ENCODE measurements around the gene CCDC33. TPM values are rescaled to one million over a fixed set of nuclear protein-coding genes. Genes with fewer than 3 reads are reported as not detected.
A peak's percentile ranks its signal among the peaks of the same experiment; 100 is the strongest.

CCDC33 gene
- total RNA-seq, 1 experiment from 2014 or later: not detected

DNA sequence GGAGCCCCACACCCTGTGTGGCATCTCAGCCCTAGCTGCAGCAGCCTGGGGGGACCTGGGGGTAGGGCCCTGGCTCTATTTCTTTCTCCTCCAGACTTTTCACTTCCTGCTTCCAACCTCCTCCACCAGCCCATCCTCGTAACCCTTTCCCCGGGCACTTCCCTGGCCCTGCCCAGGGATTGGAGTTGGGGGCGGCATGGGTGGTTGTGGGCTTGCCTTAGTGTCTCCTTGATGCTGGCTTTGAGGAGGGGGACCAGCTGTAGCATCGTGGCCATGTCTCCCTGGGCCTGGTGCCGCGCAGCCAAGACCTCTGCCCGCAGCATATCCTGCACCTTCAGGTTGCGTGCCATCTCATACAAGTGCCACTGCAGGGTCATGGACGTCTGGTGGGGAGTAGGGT is 103.2 kb downstream of the CCDC33 start:
- no TSS peak for BruUV-seq (replicated peaks)
- DNase-seq: no peak
- intact Hi-C loops (cut with micrococcal nuclease; ENCODE audit: unreplicated experiment): no loop called here

DNA sequence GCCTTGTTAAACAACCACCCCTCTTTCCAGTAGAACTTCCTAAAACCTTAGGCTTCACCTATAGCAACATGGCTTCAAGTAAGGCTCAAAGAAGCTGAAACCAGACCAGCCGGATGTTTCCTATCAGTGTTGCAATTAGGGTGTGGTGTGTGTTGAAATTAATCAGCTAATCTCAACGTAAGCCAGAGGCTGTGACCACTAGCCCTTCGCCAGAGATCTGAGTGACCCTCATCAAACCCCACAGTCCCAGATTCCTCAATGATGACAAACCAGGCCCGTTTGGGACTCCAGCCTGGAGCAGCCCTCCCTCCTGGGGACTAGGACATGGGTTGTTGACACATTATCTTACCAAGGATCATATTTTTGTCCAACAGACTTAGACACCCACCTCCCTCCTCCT is 104.0 kb downstream of the CCDC33 start:
- H3K9me3 ChIP-seq: no peaks in the 10 kb centered on the region
- 0 out of 2 replicates have a peak, but pooled peaks cover 7% of the 10 kb centered on the region for H3K4me1 ChIP-seq
- H3K9me3 Mint-ChIP-seq (ENCODE audit: unreplicated experiment): no peaks in the 10 kb centered on the region
- intact Hi-C loops (cut with micrococcal nuclease; ENCODE audit: unreplicated experiment): no loop called here
- peak in 1 of 2 experiments; percentile 28 for DNase-seq
- no peaks in the 10 kb centered on the region for H3K36me3 Mint-ChIP-seq (ENCODE audit: insufficient read depth, unreplicated experiment)
- H3K27ac Mint-ChIP-seq (ENCODE audit: unreplicated experiment): no peak overlapping the region
- TF ChIP-seq, protein P1, sequence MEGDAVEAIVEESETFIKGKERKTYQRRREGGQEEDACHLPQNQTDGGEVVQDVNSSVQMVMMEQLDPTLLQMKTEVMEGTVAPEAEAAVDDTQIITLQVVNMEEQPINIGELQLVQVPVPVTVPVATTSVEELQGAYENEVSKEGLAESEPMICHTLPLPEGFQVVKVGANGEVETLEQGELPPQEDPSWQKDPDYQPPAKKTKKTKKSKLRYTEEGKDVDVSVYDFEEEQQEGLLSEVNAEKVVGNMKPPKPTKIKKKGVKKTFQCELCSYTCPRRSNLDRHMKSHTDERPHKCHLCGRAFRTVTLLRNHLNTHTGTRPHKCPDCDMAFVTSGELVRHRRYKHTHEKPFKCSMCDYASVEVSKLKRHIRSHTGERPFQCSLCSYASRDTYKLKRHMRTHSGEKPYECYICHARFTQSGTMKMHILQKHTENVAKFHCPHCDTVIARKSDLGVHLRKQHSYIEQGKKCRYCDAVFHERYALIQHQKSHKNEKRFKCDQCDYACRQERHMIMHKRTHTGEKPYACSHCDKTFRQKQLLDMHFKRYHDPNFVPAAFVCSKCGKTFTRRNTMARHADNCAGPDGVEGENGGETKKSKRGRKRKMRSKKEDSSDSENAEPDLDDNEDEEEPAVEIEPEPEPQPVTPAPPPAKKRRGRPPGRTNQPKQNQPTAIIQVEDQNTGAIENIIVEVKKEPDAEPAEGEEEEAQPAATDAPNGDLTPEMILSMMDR (IDR thresholded peaks at IDR 0.05; ENCODE audit: insufficient read depth in 1 of 2, low read depth in 1 of 2, low read length in 1 of 2, severe bottlenecking in 1 of 2, unreplicated experiment in 1 of 2): no peak
- H3K4me3 Mint-ChIP-seq (ENCODE audit: unreplicated experiment): no peak overlapping the region
- ChIA-PET CTCF (interaction anchor here (0.5 to 1.4 kb wide), 2 partner anchors 33 to 429 kb away, joined by 3 read pairs; no protein-coding TSS in a partner anchor), POLR2A (no interaction called here)
- H3K36me3 ChIP-seq (ENCODE audit: control insufficient read depth, insufficient read depth, low read length): no peaks in the 10 kb centered on the region
- no peaks in the 10 kb centered on the region for H3K27me3 ChIP-seq (replicated peaks; ENCODE audit: control insufficient read depth, insufficient read depth, low read length)
- BruUV-seq (replicated peaks): no TSS peak
- H3K27me3 Mint-ChIP-seq (ENCODE audit: insufficient read depth, unreplicated experiment): peaks cover 3% of the 10 kb centered on the region
- H3K4me1 Mint-ChIP-seq (ENCODE audit: low read depth, unreplicated experiment): no peaks in the 10 kb centered on the region
- H3K4me3 ChIP-seq (ENCODE audit: low read depth, low read length): no peak overlapping the region

More for the DNA sequence above, 103.2 kb downstream of the CCDC33 start:
- Histone ChIP-seq H3K27me3 (replicated peaks; ENCODE audit: control insufficient read depth, insufficient read depth, low read length) (no peaks in the 10 kb centered on the region), H3K9me3 (no peaks in the 10 kb centered on the region), H3K4me1 (0 out of 2 replicates have a peak, but pooled peaks cover 7% of the 10 kb centered on the region), H3K4me3 (ENCODE audit: low read depth, low read length) (no peak overlapping the region), H3K36me3 (ENCODE audit: control insufficient read depth, insufficient read depth, low read length) (no peaks in the 10 kb centered on the region)
- ChIA-PET CTCF (no interaction called here), POLR2A (no interaction called here)
- H3K4me1 Mint-ChIP-seq (ENCODE audit: low read depth, unreplicated experiment): no peaks in the 10 kb centered on the region
- H3K36me3 Mint-ChIP-seq (ENCODE audit: insufficient read depth, unreplicated experiment): no peaks in the 10 kb centered on the region
- no peaks in the 10 kb centered on the region for H3K9me3 Mint-ChIP-seq (ENCODE audit: unreplicated experiment)
- H3K27me3 Mint-ChIP-seq (ENCODE audit: insufficient read depth, unreplicated experiment): peaks cover under 1% of the 10 kb centered on the region
- TF ChIP-seq, protein P1 (IDR thresholded peaks at IDR 0.05; ENCODE audit: insufficient read depth in 1 of 2, low read depth in 1 of 2, low read length in 1 of 2, severe bottlenecking in 1 of 2, unreplicated experiment in 1 of 2): no peak
- no peak overlapping the region for H3K27ac Mint-ChIP-seq (ENCODE audit: unreplicated experiment)
- H3K4me3 Mint-ChIP-seq (ENCODE audit: unreplicated experiment): no peak overlapping the region

DNA sequence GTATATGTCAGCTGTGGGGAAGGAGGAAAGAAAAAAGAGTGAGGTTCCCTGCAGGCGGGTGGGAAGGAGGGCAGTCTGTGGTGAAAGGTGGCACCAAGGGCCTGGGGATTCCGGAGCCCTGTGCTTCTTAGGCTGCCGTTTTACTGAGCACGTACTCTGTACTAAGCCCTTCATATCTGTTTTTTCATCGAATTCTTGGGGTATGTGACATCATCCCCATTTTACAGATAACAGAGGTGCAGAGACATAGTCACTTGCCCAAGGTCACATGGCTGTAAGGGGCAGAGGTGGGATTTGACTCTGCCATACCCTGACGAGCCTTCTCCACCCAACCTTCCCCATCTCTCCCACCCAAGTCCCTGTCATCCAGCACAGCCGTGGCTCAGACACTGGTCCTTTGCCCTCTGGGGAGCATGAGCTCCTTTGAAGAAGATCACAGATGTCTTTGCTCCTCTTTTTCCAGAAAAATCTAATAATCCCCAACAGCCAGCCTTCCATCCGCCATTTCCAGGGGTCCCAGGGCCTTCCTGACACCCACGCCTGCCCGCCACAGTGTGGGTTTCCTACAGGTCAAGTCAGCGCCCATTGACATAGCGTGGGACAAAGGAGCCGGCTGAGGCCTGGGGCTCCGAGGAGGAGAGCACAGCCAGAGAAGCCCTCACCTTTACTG is 107.1 kb downstream of the CCDC33 start:
- Mint-ChIP-seq H3K27me3 (ENCODE audit: insufficient read depth, unreplicated experiment) (peaks cover 5% of the 10 kb centered on the region), H3K4me1 (ENCODE audit: low read depth, unreplicated experiment) (no peaks in the 10 kb centered on the region), H3K36me3 (ENCODE audit: insufficient read depth, unreplicated experiment) (no peaks in the 10 kb centered on the region), H3K4me3 (ENCODE audit: unreplicated experiment) (no peak overlapping the region), H3K9me3 (ENCODE audit: unreplicated experiment) (no peaks in the 10 kb centered on the region), H3K27ac (ENCODE audit: unreplicated experiment) (no peak overlapping the region)
- no peak for DNase-seq
- intact Hi-C loops (cut with micrococcal nuclease; ENCODE audit: unreplicated experiment): no loop called here
- no TSS peak for BruUV-seq (replicated peaks)
- Histone ChIP-seq H3K36me3 (ENCODE audit: control insufficient read depth, insufficient read depth, low read length) (no peaks in the 10 kb centered on the region), H3K9me3 (no peaks in the 10 kb centered on the region), H3K4me3 (ENCODE audit: low read depth, low read length) (no peak overlapping the region), H3K4me1 (0 out of 2 replicates have a peak, but pooled peaks cover 7% of the 10 kb centered on the region), H3K27me3 (replicated peaks; ENCODE audit: control insufficient read depth, insufficient read depth, low read length) (no peaks in the 10 kb centered on the region)
- TF ChIP-seq, protein P1 (IDR thresholded peaks at IDR 0.05; ENCODE audit: insufficient read depth in 1 of 2, low read depth in 1 of 2, low read length in 1 of 2, severe bottlenecking in 1 of 2, unreplicated experiment in 1 of 2): no peak
- POLR2A ChIA-PET: no interaction called here
- CTCF ChIA-PET: no interaction called here
